Stimulated activated CD4-positive, alpha-beta T cell treated with anti-CD3 and anti-CD28 coated beads, Interleukin-4, amount 100 ng/mL, for 4 hours (primary cell): ENCODE measurements around the gene EYA3.
A peak's percentile ranks its signal among the peaks of the same experiment; 100 is the strongest.

Experiments used
- DNase-seq, 2 experiments: peaks; one replicate each; pipeline ENCODE4 v3.0.0-alpha.2; 2020

The EYA3 gene

DNA sequence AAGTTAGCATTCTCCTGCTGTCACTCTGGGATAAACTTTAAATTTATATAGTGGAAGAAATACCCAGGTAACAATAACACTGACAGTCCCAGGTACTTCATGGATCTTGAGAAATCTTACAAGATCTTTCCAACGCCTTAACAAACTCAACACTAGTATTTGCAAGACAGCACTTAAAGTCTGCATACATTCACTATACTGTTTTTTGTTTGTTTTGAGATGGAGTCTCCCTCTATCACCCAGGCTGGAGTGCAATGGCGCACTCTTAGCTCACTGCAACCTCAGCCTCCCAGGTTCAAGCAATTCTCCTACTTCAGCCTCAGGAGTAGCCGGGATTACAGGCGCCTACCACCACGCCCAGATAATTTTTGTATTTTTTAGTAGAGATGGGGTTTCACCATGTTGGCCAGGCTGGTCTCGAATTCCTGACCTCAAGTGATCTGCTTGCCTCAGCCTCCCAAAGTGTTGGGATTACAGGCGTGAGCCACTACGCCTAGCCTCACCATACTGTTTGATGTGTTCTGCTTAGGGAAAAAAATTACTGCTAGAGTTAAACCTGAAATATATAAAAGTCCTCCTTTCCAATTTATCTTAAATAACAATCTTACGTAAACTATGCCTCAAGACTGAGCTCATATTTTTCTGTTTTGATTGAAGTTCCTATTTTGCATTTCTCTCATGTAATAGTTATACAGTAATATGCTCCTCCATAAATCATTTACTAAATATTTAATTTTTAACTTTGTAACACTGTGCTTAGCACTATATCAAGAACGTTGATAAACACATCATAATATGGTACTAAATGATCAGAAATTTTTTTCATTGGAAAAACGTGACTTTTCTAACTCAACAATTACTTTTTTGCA is 17.5 kb downstream of the EYA3 start:
- DNase-seq: no peak

DNA sequence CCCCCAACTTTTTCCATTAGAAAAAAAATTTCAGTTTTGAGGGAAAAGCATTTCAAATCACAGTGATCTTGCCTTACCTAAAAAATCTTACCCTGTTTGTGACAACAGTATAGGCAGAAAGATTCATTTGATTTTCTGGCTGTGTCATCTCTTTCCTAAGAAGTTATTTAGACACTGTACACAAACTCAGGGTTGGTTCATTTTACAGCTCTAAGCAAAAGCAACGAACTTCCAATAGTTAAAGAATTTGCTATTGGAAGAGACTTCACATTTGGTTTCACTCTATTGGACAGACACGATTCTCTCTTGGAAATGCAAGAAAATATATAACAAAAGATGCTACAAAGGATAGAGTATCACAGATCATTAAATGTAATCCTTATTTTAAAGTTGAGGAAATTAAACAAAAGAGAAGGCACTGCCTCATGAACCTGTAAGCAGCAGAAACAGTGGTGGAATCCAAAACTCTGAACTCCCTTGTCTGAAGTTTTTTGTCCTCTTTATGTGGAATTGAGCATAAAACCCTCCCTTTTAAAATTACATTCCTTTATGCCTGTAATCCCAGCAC is 20.8 kb downstream of the EYA3 start:
- no peak for DNase-seq

DNA sequence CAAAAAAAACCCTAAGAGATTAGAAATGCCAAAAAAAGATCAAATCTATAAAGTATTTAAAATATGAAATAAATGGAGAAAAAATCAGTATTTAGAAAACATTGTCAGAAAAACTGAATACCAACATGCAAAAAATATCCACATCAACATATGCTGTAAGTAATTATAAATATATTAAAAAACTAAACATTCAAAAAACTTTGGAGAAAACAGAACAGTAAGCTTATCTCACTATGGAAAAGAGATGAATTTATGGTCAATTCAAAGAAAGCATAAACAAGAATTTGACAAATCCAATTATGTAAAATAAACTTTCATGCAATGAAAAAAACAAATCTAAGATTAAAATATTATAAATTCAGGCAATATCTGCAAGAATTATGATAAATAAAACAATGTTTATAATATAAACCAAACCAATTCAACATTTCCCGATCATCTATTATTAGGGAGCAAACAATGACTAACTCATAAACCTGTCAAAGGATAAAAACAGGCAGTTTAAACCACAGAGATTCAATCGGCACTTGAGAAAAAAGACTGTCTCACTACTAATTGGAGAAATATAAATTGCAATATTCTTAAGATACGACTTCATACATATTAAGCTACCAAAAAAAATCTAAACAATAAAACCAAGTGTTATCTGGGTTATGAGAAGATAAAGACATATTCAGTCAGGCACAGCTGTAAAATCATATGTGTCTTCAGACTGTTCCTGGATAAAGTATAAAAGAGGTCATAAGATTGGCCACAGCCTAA is 21.8 kb downstream of the EYA3 start:
- DNase-seq: no peak

DNA sequence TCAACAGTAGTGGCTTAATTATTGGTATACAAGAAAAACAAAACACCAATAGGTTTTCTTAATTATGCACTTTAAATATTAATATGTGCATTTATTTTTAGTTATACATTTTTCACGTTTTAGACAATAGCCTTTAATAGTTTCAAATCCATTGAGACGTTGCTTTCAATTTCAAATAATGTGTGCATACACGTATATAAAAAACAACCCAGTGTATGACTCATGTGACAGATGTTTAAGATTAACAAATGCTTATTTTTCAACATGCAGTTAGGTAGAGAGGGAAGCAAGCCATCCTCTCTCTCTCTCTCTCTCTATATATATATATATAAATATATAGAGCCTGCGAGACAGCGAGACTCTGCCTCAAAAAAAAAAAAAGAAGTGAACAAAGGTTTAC is 24.3 kb downstream of the EYA3 start:
- no peak for DNase-seq

DNA sequence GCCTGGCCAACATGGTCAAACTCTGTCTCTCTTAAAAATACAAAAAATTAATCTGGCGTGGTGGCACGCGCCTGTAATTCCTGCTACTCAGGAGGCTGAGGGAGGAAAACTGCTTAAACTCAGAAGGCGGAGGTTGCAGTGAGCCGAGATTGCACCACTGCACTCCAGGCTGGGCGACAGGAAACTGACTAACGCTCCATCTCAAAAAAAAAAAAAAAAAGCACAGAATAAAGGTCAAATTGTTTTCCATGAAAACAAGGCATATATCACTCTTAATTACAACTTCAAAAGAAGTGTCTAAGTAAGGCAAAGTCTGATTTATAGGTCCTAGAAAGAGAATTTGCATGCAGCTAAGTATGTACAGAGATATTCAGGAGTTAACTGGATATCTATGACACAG is 25.6 kb downstream of the EYA3 start:
- peak; percentile 11 to 40 for DNase-seq

DNA sequence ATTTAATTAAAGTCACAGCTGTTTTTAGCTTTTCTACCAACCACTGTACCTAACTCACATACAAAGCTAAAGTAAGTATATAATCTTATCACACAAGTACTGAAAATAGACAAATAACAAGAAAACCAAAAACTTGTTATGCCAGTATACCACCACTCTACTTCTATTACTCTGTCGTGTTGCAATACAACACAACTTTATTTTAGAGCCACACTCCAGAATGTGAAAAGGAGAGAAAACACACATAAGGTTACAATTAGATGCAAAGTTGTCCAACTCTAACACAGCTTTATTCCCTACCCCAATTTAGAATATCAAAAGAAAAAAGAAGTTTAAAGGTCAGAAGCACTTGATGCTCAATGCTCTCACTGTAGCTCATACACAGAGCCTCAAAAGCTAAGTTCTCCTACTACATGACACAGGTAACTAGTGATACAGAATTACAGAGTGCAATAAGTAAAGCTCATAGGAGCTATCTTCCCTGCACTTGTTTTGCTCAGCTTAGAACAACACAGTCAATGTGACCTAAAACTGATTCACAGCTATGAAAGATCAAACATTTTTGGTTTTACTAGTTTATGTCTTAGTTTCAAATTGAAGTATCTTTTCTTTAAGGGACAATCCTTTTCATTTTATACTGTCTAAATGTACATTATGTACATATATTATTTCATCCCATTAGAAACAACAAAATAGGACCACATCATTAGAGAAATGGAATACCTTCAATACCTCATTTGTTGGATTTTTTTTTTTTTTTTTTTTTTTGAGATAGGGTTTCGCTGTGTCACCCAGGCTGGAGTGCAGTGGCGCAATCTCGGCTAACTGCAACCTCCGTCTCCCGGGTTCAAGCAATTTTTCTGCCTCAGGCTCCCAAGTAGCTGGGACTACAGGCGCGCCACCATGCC is 29.2 kb downstream of the EYA3 start:
- DNase-seq: no peak

DNA sequence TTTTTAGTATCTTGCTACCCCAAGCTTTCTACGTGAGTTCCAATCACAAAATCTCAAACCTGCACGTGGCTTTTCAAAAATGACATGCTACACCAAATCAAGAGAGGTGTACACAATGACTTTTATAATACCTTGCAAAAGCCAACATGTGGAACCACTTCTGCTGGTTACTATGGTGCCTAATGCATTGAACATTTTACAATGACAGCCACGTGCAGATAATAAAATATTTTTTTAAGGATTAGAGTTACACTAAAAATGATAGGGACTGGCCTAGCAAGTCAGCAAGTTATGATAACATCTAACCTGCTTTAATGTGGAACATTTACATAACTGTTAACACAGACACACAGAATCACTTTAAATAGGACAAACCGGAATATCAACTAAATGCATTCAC is 30.2 kb downstream of the EYA3 start:
- no peak for DNase-seq

DNA sequence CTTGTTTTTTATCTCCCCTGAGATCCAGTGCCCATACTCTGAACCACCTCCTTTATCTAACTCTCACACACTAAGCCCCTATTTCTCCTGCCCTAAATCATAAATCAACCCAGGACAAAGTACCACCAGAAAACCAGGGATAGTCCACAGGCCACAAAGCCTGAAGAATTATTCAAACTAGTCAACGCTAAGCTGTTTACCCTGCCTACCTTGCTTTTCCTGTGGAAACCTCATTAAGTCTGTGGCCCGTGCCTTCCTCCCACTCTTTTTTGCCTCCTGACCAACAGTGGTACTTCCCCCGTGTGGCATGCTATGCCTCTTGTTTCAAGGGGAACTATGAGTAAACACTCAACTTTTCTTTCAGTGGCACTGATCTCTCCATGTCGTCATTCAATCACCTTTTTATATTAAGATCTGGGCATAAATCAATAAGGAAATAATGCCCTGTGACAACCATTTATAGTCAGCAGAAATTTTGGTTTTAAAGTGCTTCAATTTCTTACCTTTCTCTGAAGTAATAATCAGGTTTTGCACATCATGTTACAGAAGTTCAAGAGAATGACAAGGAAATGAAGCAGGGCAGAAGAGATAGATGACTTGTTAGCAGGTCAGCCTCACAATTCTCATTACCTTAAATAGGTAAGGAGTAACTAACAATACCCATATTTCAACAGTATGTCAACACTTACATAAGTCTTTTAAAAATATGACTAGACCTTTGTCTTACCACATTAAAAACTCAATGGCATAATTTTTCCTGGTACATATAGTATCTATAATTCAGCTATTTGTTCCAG is 32.1 kb downstream of the EYA3 start:
- DNase-seq: peak; percentile 35 to 74

DNA sequence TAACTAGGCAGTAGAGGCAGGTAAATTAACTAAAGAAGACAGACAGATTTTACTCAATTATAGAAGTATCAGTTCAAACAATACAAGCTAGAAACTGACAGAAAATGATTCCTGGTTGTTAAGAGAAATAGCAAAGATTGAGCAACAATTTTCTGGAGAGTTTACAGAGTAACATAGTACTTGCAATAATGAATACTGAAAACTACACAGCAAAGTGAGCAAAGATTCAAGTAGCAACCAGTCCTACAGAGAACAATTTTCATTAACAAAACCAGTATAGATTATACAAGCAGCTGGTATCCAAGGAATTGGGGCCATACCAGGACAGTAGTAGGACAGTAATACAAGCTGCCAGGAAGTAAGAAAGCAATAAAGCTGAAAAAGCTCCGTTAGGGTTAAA is 37.6 kb downstream of the EYA3 start:
- DNase-seq: no peak

DNA sequence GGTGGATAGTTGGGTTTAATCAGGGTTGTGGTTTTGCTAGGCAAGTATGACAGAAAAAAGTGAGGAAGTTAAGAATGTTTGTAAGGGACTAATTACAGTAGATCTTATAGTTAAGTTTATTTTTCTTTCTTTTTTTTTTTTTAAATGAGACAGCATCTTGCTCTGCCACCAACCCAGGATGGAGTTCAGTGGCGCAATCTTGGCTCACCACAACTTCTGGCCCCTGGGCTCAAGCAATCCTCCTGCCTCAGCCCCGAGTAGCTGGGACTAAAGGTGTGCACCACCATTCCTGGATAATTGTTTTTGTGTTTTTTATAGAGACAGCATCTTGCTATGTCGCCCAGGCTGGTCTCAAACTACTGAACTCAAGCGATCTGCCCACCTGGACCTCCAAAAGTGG is 41.7 kb downstream of the EYA3 start:
- DNase-seq: no peak

DNA sequence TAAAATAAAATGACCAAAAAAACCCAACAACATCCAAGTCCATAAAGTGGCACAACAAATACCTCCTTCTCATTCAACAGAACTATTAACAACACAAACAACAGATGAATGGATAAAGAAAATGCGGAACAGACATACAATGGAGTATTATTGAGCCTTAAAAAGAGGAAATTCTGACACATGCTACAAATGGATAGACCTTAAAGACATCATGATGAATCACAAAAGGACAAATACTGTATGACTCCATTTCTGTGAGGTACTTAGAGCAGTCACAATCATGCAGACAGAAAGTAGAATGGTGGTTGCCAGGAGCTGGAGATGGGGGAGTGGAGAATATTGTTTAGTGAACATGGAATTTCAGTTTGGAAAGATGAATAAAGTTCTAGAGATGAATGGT is 42.6 kb downstream of the EYA3 start:
- no peak for DNase-seq

DNA sequence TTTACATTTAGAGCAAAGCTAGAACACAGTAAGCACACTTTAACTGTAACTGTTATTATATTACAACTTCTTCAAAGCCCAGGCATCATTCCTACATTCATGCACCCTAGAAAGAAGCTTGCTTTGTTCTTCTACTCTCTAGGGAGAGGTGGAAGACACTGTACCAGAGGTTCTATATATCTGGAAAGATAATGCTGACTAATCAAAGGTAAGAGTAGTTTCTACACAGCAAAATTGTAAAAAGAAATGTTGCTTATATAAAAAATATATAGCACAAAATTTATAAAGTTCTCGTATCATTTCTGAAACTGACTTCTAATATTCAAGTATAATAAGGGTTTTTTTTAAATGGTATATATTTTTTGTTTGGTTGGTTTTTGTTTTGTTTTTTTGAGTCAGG is 44.0 kb downstream of the EYA3 start:
- DNase-seq: no peak

DNA sequence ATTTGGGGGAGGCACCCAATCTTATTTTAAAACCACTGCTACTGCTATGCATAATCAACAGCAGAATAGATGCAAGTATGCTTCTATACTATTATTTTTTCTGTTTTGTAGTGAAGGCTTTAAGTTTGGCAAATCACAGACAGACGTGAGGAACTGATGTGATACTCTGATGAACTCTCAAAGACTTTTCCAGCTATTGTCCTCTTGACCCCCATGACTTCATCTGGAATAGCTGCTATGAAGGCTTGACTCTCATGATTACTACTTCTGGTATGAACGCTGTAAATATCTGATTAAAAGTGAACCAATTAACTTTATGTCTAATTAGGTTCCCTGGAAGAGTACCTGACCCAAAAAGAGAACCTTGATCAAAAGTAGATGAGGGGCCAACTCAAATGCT is 49.1 kb downstream of the EYA3 start:
- no peak for DNase-seq

DNA sequence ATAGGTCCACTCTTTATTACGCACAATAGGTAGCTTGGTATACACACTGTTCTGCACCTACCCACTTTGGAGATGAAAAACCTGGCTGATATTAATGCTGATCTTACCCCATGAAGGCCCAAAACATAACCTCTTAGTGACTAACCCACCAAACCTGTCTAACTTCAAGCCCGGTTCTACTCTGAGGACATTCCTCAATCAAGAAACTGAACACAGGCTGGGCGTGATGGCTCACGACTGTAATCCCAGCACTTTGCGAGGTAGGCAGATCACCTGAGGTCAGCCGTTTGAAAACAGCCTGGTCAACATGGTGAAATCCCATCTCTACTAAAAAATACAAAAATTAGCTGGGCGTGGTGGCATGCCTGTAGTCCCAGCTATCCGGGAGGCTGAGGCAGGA is 50.5 kb downstream of the EYA3 start:
- no peak for DNase-seq

DNA sequence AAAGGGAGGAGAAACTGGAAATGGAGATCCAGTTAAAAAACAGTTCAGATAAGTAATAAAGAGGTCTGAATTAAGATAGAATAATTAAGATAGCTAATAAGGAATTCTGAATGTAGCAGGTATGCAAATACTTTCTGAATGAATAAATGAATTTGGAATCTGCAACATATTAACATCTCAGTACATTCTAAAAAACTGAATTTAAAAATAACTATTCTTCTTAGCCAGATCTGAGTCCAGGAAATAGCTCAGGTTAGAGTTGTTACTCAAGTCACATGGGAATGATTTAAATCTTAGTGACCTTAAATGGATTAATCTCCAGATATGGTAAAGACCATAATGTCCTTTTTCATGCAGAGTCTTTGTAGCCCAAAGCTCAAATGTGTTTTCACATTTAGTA is 51.2 kb downstream of the EYA3 start:
- no peak for DNase-seq

DNA sequence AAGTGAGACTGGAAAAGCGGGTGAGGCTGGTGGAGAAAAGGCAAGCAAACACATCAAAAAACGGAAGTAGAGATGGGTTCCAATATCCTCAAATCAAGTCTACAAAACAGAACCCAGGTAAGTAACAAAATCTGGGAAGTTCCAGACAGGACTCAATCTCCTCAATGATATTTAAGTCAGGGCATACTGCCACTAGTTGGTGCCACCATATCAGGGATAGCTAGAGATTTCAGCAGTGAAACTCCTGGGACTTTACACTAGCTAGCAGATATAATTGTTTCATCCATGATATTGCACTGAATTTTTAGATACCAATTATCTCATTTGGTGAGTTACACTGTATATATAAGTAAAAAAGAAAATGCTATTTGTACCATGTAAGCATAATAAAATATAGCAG is 52.0 kb downstream of the EYA3 start:
- no peak for DNase-seq

DNA sequence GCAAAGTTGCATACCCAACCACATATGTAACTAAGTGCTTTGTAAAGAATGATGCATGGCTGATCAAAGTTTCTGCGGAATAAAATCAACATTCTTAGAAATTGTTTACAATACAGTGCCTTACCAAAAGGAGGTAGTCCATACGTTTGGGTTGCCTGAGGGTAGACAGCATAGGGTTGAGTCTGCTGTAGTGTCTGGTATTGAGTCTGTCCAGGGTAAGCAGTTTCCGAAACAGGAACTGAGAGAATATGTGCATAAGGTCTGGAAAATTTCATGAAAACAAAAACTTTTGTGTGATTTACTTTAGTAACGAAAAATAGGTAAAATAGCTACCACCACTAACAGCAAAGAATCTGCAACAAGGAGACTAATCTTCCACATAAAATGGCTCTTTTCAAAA is 53.0 kb downstream of the EYA3 start:
- no peak for DNase-seq

DNA sequence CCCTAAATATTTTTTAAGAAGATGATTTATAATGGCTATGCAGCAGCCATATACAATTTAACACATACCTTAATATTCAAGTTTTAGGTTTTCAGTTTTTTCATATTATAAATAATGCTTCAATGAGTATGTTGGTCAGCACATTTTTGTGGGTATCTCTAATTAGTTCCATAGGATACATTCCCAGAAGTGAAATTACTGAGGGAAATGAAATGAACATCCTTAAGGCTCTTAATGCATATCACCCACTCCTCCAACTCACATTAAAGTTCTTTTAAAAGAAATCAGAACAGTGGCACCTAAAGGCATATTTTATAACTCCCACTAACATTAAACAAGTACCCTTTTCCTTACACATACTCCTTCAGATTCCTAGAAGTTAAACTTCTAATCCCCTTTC is 56.1 kb downstream of the EYA3 start:
- no peak for DNase-seq

DNA sequence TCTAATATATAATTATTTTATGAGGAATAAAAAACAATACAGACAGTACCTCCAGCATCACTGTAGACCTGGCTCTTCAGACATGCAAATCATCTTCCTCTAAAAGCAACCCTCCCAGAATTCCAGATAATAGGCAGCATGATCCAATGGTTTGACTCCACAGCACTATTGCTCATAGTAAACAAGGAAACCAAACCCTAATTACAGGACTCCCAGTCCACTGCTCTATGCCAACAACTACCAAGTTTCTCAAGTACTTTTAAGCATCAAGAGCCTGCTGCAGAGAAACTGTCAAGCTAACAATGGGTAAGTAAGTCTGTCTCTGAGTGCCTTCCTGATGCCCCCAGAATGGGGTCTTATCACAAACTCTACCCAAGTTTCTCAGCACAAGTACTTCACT is 57.2 kb downstream of the EYA3 start:
- no peak for DNase-seq

DNA sequence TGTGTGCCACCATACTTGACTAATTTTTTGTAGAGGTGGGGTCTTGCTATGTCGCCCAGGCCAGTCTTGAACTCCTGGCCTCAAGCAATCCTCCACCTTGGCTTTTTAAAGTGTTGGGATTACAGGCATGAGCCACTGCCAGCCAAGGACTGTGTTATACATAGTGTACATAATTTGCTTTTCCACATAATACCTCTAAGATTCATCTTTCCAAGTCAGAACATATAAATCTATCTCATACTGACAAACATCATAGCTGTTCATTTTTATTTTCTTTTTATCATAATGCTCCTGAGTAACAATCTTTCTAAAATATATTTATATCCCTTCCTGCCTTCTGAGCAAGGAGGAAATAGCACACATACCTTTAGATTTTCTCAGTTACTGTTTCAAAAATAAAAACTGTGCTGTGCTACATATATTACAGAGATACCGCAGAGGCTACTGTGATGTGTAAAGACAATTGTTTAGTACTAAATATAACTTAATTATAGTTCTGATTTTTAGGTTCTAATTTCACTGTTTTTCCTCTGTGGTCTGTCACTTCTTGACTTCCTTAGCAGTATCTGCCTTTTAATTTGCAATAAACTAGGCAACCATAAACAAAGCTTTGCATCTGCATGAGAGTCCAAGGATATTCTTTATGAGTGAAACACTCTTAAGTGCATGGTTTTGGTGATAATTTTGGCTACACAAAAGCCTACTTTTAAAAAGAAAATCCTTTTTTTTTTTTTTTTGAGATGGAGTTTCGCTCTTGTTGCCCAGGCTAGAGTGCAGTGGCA is 59.3 kb downstream of the EYA3 start:
- no peak for DNase-seq

DNA sequence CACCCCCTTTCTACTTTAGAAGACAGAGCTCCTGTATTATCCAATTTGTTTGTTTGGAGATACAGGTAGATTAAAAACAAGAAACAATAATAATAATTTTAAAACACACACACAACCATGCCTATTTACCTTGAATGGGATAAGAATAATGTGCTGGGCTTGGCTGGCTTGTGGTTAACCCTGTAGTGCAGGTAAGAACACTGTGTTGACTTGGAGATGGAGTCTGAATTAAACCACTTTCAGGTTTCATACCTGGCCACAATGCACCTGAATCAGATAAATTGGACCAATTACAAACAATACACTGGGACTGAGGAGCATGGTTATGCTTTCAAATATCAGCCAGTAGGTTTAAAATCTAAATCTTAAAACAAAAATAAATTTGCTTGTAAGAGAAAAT is 60.8 kb downstream of the EYA3 start:
- no peak for DNase-seq
